ENCODE results near the gene VPS29. TPM values are rescaled to one million over a fixed set of nuclear protein-coding genes. Genes with fewer than 3 reads are reported as not detected.

VPS29 gene
- total and polyA plus RNA-seq, 2 of the 8 experiments (the other 6 are each of a cell fraction or from before 2014, with no cell fraction given): 59.0 to 74.6 TPM

- TF ChIP-seq CHD7 (IDR thresholded peaks at IDR 0.05; ENCODE audit: insufficient replicate concordance, low read length) (no peak), GABPA (IDR thresholded peaks at IDR 0.05; ENCODE audit: borderline replicate concordance, insufficient read depth, low read length) (no peak), KDM5A (IDR thresholded peaks at IDR 0.05; ENCODE audit: low read length) (no peak), E2F6 (IDR thresholded peaks at IDR 0.05) (no peak), SP4 (IDR thresholded peaks at IDR 0.05; ENCODE audit: low read length) (no peak)
Observed at GRCh38 chr12:110453569-110454296, 48.2 kb downstream of the VPS29 start (continued).
